C1 segment of cervical spinal cord (tissue), 14 donors: ENCODE measurements around the gene ZBTB24.

ENCODE experiments used
- DNase-seq, 14 donors: peaks; one replicate each; lab custom pipeline; 2025; lab: John Stamatoyannopoulos, UW

Gene ZBTB24

DNA sequence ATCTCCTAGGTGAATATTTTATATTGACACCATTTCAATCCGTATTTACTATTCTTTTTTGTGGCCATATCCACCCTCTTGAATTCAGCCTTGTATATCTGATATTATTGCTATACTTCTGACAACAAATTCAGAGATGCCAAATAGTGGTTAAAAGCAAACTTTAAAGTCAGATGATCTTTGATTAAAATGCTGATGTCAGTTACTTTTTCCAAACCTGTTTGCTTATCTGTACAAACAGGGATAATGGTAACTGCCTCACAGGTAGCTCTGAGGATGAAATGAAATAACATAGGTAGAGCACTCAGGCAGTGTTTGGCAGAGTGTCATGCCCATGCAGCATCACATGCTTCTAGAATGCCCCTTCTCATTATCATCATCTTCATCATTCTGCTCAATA, 61.8 kb downstream of the ZBTB24 start:
- no peak for DNase-seq

DNA sequence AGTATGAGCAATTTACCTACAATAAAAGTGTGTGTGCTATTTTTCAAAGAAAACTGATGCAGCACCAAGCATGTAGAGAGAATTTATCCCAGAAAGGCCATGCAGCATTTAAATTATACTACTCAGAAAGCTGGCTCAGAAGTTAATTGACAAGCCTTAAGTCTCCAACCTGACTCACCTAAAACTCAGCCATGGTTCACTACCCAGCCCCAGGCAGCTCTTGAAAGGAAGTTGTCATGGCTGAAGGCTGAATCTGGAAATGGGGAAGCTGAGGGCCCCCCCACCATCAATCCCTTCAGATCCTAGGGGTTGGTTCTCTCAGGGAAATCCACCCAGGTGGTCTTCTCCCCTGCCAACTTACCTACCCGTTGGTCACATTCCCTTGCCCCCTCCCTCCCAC, 62.3 kb downstream of the ZBTB24 start:
- DNase-seq = no peak

- DNase-seq = no peak
Observed at GRCh38 chr6:109417646-109418045, 65.4 kb downstream of the ZBTB24 start.
